SH-SY5Y (cell line): ENCODE data around the gene RPL23.

ENCODE experiments used
- GATA2 ChIP-seq: IDR thresholded peaks from 2 replicates; pipeline ENCODE4 v1.6.1; 2011; ENCODE audit warnings: mild to moderate bottlenecking, low read depth, low read length
- GATA3 ChIP-seq: IDR thresholded peaks from 2 replicates; pipeline ENCODE4 v1.6.1; 2011; ENCODE audit warnings: low read depth, mild to moderate bottlenecking, low read length, moderate library complexity

- TF ChIP-seq GATA3 (no peak), GATA2 (no peak)
Measured at GRCh38 chr17:38897671-38898290, 44.3 kb upstream of the RPL23 start.
